Lower leg skin (tissue), 4 donors: Measurements from ENCODE around the gene XYLT1. TPM values are rescaled to one million over a fixed set of nuclear protein-coding genes. Genes with fewer than 3 reads are reported as not detected.

Source experiments
- DNase-seq, 2 donors: peaks; one replicate each; pipeline ENCODE4 v3.0.0-alpha.2; 2019; ENCODE audit warnings: low spot score in 2 of 2
- H3K4me3 ChIP-seq: fragments of 200-600 bp; sonication (generic); 2 replicates; pipeline ENCODE4 v1.5.1; 2017; ENCODE audit warnings: mild to moderate bottlenecking, low read depth; ENCODE audit not compliant: poor library complexity, severe bottlenecking
- POLR2A ChIP-seq, 2 donors: fragments of 450-650 bp; IDR thresholded peaks; one replicate each; pipeline ENCODE4 v1.6.1; 2016 to 2017; ENCODE audit warnings: antibody characterized with exemption in 2 of 2, mild to moderate bottlenecking in 1 of 2, moderate library complexity in 1 of 2
- WGBS, 2 donors: methylation state at CpG; one replicate each; pipeline ENCODE4 v1.1.5; 2018; 5-methylcytosine and 5-hydroxymethylcytosine counted together
- intact Hi-C: fragments of 100-400 bp; cut with DNase I; formaldehyde crosslinking; loops from one replicate; pipeline ENCODE4 v1.15.0; 2023; ENCODE audit warnings: low total_unique reads
- total RNA-seq, 4 donors: library from RNA; depleted of rRNA; stranded (reverse); fragments of >200 nt; gene quantifications; one replicate each; pipeline ENCODE4 v1.1.0, GENCODE V29; 2016
- TF ChIP-seq, protein P1 (sequence below), 3 donors: fragments of 450-650 bp; IDR thresholded peaks; one replicate each; pipeline ENCODE4 v1.5.1; 2016; ENCODE audit warnings: antibody characterized with exemption in 3 of 3, mild to moderate bottlenecking in 3 of 3, moderate library complexity in 2 of 3

XYLT1 gene
- total RNA-seq, 4 donors from 2014 or later, result 17.2 to 20.3 (median 19.7) TPM

DNA sequence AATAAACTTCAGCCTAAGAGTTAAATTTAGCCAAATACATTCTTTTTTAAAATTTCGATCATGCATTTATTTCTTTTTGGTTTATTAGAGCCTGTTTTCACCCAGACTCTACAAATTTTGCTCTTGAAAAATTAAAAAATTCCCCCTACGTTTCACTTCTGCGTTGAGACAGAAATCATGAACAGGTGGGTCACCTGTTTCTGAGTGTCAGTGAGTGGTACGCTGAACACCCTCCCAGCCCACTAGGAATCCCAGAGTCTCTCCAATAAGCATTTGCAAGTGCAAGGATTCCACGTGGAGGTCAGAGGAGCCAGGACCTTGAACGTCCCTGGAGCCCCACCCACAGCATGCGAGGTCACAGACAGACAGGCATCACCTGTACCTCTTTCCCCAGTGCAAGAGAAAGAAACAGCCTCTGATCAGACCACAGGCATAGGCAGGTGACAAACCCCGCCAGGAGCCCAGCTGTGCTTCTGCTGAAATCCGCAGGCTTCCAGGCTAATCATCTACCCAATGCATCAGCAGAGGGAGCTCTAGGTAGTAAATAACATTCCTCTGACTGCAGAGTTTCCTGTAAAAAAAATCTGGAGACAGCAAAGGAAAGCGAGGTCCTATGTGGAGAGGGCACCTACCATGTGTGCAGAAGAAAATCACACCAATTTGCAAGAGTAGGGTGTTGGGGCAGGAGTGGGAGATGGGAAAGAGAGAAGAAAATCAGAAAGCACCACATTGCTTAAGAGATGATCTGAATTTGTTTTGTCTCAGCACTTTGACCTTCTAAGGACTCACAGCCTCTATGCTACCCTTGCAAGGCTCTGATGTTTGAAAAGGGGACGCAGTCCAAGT lies 5.9 kb upstream of the XYLT1 start:
- peak; percentile 39 to 83 for DNase-seq
- intact Hi-C loops, result loop anchor here (10.0 kb wide), 2 partner anchors 98 to 252 kb away; no protein-coding TSS in a partner anchor
- WGBS, 2 donors, result 33 to 34% methylated on average over 11 of the region's 11 CpGs
- H3K4me3 ChIP-seq, result no peak overlapping the region
- TF ChIP-seq, protein P1, sequence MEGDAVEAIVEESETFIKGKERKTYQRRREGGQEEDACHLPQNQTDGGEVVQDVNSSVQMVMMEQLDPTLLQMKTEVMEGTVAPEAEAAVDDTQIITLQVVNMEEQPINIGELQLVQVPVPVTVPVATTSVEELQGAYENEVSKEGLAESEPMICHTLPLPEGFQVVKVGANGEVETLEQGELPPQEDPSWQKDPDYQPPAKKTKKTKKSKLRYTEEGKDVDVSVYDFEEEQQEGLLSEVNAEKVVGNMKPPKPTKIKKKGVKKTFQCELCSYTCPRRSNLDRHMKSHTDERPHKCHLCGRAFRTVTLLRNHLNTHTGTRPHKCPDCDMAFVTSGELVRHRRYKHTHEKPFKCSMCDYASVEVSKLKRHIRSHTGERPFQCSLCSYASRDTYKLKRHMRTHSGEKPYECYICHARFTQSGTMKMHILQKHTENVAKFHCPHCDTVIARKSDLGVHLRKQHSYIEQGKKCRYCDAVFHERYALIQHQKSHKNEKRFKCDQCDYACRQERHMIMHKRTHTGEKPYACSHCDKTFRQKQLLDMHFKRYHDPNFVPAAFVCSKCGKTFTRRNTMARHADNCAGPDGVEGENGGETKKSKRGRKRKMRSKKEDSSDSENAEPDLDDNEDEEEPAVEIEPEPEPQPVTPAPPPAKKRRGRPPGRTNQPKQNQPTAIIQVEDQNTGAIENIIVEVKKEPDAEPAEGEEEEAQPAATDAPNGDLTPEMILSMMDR (IDR thresholded peaks at IDR 0.05), result no peak
- no peak for TF ChIP-seq POLR2A (IDR thresholded peaks at IDR 0.05)

DNA sequence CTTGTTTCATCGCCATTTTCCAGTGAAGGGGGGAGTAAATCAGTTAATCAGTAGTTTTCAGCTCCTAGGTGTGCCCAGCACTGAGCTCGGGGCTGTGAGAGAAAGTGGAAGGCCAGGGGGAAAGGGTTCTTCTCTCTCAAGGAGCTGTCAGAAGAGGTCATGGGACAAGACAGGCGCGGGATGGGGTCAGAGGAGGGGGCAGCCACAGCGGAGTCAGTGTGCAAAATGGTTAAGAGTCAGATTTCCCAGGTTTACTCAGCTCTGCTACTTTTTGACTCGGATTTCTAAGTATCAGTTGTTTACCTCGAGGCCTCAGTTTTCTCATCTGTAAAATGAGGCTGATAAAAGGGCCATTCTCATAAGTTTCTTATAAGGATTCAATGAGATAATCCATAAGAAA lies 4.3 kb upstream of the XYLT1 start:
- intact Hi-C loops, result loop anchor here (10.0 kb wide), 2 partner anchors 100 to 250 kb away; no protein-coding TSS in a partner anchor
- WGBS, 2 donors, result 88 to 91% methylated on average over 7 of the region's 7 CpGs
- TF ChIP-seq, protein P1 (IDR thresholded peaks at IDR 0.05), result no peak
- no peak for TF ChIP-seq POLR2A (IDR thresholded peaks at IDR 0.05)
- H3K4me3 ChIP-seq, result no peak overlapping the region
- peak in 1 of 2 donors; percentile 63 for DNase-seq

DNA sequence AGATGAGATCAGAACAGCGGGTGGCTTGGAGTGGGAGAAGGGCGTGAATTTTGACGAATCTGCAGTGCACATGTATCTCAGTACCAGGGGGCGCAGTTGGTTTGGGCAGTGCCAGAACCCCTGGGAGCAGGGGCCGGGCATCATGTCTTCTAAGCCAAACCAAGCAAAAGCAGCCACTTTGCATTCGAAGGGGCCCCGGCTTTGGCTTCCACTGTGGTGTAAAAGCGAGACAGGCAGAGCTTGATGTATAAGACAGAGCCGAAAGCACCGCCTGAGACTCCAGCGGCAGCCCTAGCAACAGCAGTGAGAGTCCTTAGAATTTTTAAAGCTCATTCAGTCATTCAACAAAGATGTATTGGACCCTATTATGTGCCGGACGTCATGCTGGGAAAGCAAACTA lies 3.8 kb upstream of the XYLT1 start:
- H3K4me3 ChIP-seq, result no peak overlapping the region
- peak in 1 of 2 donors; percentile 87 for DNase-seq
- intact Hi-C loops, result loop anchor here (10.0 kb wide), 2 partner anchors 100 to 250 kb away; no protein-coding TSS in a partner anchor

DNA sequence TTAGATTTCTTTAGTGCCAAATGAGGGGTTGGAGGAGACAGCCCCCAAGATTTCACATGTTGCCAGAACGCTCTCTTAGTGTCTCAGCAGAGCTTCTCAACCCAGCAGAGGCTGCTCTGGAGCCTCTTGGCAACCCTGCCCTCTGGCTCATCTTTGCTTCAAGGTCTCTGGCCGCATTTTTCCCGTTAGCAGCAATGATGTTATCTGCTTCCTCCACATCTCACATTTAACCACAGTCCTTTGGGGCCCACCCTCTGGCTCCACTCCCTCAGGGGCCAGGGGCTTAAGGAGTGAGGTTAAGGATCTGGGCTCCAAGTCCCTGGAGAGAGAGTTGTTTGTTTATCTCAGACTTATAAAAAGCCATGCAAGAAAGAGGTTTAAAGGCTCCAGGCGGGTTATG lies 3.3 kb upstream of the XYLT1 start:
- WGBS, 2 donors, result 31 to 37% methylated on average over 4 of the region's 4 CpGs
- peak in 1 of 2 donors; percentile 85 for DNase-seq
- intact Hi-C loops, result loop anchor here (10.0 kb wide), 2 partner anchors 101 to 249 kb away; no protein-coding TSS in a partner anchor
- no peak overlapping the region for H3K4me3 ChIP-seq
- TF ChIP-seq POLR2A (IDR thresholded peaks at IDR 0.05), result no peak

More for the DNA sequence above, 3.8 kb upstream of the XYLT1 start:
- no peak for TF ChIP-seq POLR2A (IDR thresholded peaks at IDR 0.05)
- 73 to 74% methylated on average over 13 of the region's 13 CpGs for WGBS, 2 donors

DNA sequence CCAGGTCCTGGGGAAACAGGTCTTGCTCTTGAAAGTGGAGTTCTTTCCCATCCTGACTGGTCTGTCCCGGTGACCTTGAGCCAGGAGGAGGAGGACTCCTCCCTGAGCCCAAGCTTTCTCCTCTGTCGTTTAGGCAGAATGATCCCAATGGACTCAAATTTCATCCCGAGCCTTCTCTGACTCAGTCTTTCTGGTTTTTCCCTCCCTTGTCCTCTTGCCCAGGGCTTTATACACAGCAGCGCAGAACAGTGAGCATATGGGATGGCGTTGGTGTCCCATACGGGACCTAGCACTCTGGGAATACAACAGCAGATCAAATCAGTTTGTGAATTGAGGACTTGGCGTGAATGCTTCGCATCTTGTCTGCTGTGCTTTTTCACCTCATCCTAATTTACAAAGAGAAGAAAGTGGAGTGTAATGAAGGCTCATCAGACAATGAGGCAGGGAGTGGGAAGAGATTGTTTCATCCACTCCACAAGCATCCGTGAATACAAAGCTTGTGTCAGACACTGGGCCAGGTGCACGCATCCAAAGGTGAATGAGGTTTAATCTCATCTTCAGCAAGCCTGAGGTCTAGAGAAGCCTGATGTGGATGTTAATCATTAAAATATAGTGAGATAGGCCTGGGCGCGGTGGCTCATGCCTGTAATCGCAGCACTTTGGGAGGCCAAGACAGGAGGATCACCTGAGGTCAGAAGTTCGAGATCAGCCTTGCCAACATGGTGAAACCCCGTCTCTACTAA lies 1.1 kb upstream of the XYLT1 start:
- peak in 1 of 2 donors; percentile 59 for DNase-seq
- no peak overlapping the region for H3K4me3 ChIP-seq
- 63 to 68% methylated on average over 15 of the region's 15 CpGs for WGBS, 2 donors
- TF ChIP-seq, protein P1 (IDR thresholded peaks at IDR 0.05), result no peak
- TF ChIP-seq POLR2A (IDR thresholded peaks at IDR 0.05), result no peak
- intact Hi-C loops, result loop anchor here (10.0 kb wide), 2 partner anchors 103 to 247 kb away; no protein-coding TSS in a partner anchor

DNA sequence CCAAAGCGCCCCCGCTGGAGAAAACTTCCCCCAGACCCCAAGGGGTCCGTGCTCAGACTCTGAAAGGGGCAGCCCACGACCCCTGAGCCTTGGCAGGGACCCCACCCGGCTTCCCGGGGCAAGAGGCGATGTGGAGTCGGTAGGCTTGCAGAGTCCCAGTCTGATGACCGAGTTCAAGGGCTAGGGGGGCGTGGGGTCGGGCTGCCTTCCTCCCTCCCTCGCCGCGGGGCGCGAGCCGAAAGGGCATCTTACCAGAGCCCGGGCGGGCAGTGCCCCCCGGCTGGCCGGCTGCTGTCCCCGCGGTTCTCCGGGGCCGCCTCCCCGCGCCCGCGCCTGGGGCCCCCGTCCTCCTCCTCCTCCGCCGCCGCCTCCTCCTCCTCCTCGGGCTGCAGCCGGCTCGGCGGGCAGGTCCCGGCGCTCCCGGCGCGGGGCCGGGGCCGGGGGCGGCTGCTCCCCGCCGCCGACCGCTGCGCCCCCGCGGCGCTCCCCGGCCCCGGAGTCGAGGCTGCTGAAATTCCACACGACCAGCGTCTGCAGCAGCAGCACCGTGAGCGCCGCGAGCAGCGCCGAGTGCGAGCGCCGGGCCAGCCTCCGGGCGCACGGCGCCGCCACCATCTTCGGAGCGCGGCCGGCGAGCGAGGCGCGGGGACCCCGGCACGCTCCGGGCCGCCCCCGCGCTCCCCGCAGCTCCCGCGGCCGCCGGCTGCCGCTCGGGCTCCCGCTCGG lies 415 bp downstream of the XYLT1 start:
- intact Hi-C loops, result loop anchor here (10.0 kb wide), 2 partner anchors 104 to 246 kb away; no protein-coding TSS in a partner anchor
- TF ChIP-seq, protein P1 (IDR thresholded peaks at IDR 0.05), result no peak
- no peak for TF ChIP-seq POLR2A (IDR thresholded peaks at IDR 0.05)
- peak in 1 of 2 donors; percentile 90 for DNase-seq
- 1 to 2% methylated on average over 17 to 39 of the region's 95 CpGs for WGBS, 2 donors
- peak overlapping the region; percentile 40 for H3K4me3 ChIP-seq
